ENCODE data around the gene IL1RAP.
"Not testable (repeated sequence)": the region's sequence is repeated elsewhere in the genome, so short reads cannot be mapped to it uniquely, and the experiment has no call there.

The IL1RAP gene

GRCh38 chr3:190497811-190498210 lies 16.1 kb upstream of the IL1RAP start:
- Mint-ChIP-seq H3K27me3 (peaks cover 57% of the 10 kb centered on the region), H3K4me1 (peaks cover 11% of the 10 kb centered on the region), H3K4me3 (no peak overlapping the region), H3K9me3 (no peaks in the 10 kb centered on the region), H3K36me3 (ENCODE audit: low read depth) (no peaks in the 10 kb centered on the region), H3K27ac (no peak overlapping the region)
- no peak for ATAC-seq
- DNase-seq = no peak

- Mint-ChIP-seq H3K27ac (no peak overlapping the region), H3K27me3 (peaks cover 56% of the 10 kb centered on the region), H3K36me3 (ENCODE audit: low read depth) (no peaks in the 10 kb centered on the region), H3K9me3 (no peaks in the 10 kb centered on the region), H3K4me3 (no peak overlapping the region), H3K4me1 (peaks cover 7% of the 10 kb centered on the region)
- ATAC-seq (no peak), DNase-seq (no peak)
These were observed 15.6 kb upstream of the IL1RAP start for GRCh38 chr3:190498293-190498692.

GRCh38 chr3:190499122-190499521 lies 14.8 kb upstream of the IL1RAP start:
- ATAC-seq (no peak), DNase-seq (no peak)
- Mint-ChIP-seq H3K36me3 (ENCODE audit: low read depth) (no peaks in the 10 kb centered on the region), H3K4me3 (no peak overlapping the region), H3K4me1 (peaks cover 7% of the 10 kb centered on the region), H3K27ac (no peak overlapping the region), H3K27me3 (peaks cover 56% of the 10 kb centered on the region), H3K9me3 (no peaks in the 10 kb centered on the region)

- Mint-ChIP-seq H3K27me3 (peaks cover 30% of the 10 kb centered on the region), H3K4me3 (no peak overlapping the region), H3K36me3 (ENCODE audit: low read depth) (no peaks in the 10 kb centered on the region), H3K9me3 (no peaks in the 10 kb centered on the region), H3K27ac (no peak overlapping the region), H3K4me1 (peaks cover 1% of the 10 kb centered on the region)
- DNase-seq (no peak), ATAC-seq (no peak)
These were observed 10.9 kb upstream of the IL1RAP start for GRCh38 chr3:190502946-190503345.

GRCh38 chr3:190504354-190505125 lies 9.3 kb upstream of the IL1RAP start:
- Mint-ChIP-seq H3K27ac (no peak overlapping the region), H3K27me3 (peaks cover 20% of the 10 kb centered on the region), H3K36me3 (ENCODE audit: low read depth) (no peaks in the 10 kb centered on the region), H3K9me3 (no peaks in the 10 kb centered on the region), H3K4me3 (no peak overlapping the region), H3K4me1 (peaks cover 1% of the 10 kb centered on the region)
- DNase-seq (no peak), ATAC-seq (no peak)

GRCh38 chr3:190505381-190506003 lies 8.4 kb upstream of the IL1RAP start:
- Mint-ChIP-seq H3K36me3 (ENCODE audit: low read depth) (no peaks in the 10 kb centered on the region), H3K27ac (no peak overlapping the region), H3K4me1 (peaks cover 1% of the 10 kb centered on the region), H3K9me3 (no peaks in the 10 kb centered on the region), H3K27me3 (peaks cover 19% of the 10 kb centered on the region), H3K4me3 (no peak overlapping the region)
- ATAC-seq = no peak
- no peak for DNase-seq

GRCh38 chr3:190506271-190506670 lies 7.6 kb upstream of the IL1RAP start:
- Mint-ChIP-seq H3K4me3 (no peak overlapping the region), H3K4me1 (peaks cover 1% of the 10 kb centered on the region), H3K9me3 (no peaks in the 10 kb centered on the region), H3K36me3 (ENCODE audit: low read depth) (no peaks in the 10 kb centered on the region), H3K27me3 (peaks cover 13% of the 10 kb centered on the region), H3K27ac (no peak overlapping the region)
- DNase-seq (no peak), ATAC-seq (no peak)

- Mint-ChIP-seq H3K27me3 (no peaks in the 10 kb centered on the region), H3K4me1 (peaks cover 38% of the 10 kb centered on the region), H3K9me3 (no peaks in the 10 kb centered on the region), H3K4me3 (peak overlapping the region; percentile 87), H3K36me3 (ENCODE audit: low read depth) (peaks cover 3% of the 10 kb centered on the region), H3K27ac (peak overlapping the region; percentile 66)
- no peak for DNase-seq
- no peak for ATAC-seq
These were observed 1.2 kb upstream of the IL1RAP start for GRCh38 chr3:190512666-190513065.

- peaks cover 14% of the 10 kb centered on the region for H3K36me3 Mint-ChIP-seq (ENCODE audit: low read depth)
- no peaks in the 10 kb centered on the region for H3K9me3 Mint-ChIP-seq
- H3K4me1 Mint-ChIP-seq = peaks cover 41% of the 10 kb centered on the region
- no peaks in the 10 kb centered on the region for H3K27me3 Mint-ChIP-seq
- ATAC-seq (no peak), DNase-seq (peak; percentile 43)
- H3K27ac Mint-ChIP-seq = no peak overlapping the region
- peak overlapping the region; percentile 87 for H3K4me3 Mint-ChIP-seq
These were observed 698 bp downstream of the IL1RAP start for GRCh38 chr3:190514413-190515153.

GRCh38 chr3:190516416-190516815 lies 2.5 kb downstream of the IL1RAP start:
- no peaks in the 10 kb centered on the region for H3K27me3 Mint-ChIP-seq
- no peak for DNase-seq
- H3K27ac Mint-ChIP-seq = no peak overlapping the region

GRCh38 chr3:190517687-190518086 lies 3.8 kb downstream of the IL1RAP start:
- H3K27me3 Mint-ChIP-seq = no peaks in the 10 kb centered on the region
- H3K36me3 Mint-ChIP-seq (ENCODE audit: low read depth) = peaks cover 17% of the 10 kb centered on the region
- DNase-seq (no peak), ATAC-seq (no peak)
- no peak overlapping the region for H3K27ac Mint-ChIP-seq
- peaks cover 40% of the 10 kb centered on the region for H3K4me1 Mint-ChIP-seq
- H3K4me3 Mint-ChIP-seq = peak overlapping the region; percentile 9
- H3K9me3 Mint-ChIP-seq = no peaks in the 10 kb centered on the region

More at GRCh38 chr3:190516416-190516815, 2.5 kb downstream of the IL1RAP start:
- ATAC-seq = no peak
- peaks cover 41% of the 10 kb centered on the region for H3K4me1 Mint-ChIP-seq
- H3K4me3 Mint-ChIP-seq = peak overlapping the region; percentile 87
- H3K36me3 Mint-ChIP-seq (ENCODE audit: low read depth) = peaks cover 16% of the 10 kb centered on the region
- H3K9me3 Mint-ChIP-seq = no peaks in the 10 kb centered on the region

- Mint-ChIP-seq H3K4me1 (peaks cover 31% of the 10 kb centered on the region), H3K36me3 (ENCODE audit: low read depth) (peaks cover 23% of the 10 kb centered on the region)
- not testable (repeated sequence) for DNase-seq, H3K27me3 Mint-ChIP-seq, H3K9me3 Mint-ChIP-seq, H3K4me3 Mint-ChIP-seq, H3K27ac Mint-ChIP-seq, ATAC-seq
These were observed 4.6 kb downstream of the IL1RAP start for GRCh38 chr3:190518531-190518930.

GRCh38 chr3:190519886-190520285 lies 6.0 kb downstream of the IL1RAP start:
- H3K9me3 Mint-ChIP-seq = no peaks in the 10 kb centered on the region
- ATAC-seq = no peak
- H3K27me3 Mint-ChIP-seq = no peaks in the 10 kb centered on the region
- H3K36me3 Mint-ChIP-seq (ENCODE audit: low read depth) = peaks cover 29% of the 10 kb centered on the region
- peaks cover 30% of the 10 kb centered on the region for H3K4me1 Mint-ChIP-seq
- DNase-seq = no peak
- H3K4me3 Mint-ChIP-seq = no peak overlapping the region
- no peak overlapping the region for H3K27ac Mint-ChIP-seq

- DNase-seq = no peak
- no peak overlapping the region for H3K27ac Mint-ChIP-seq
- ATAC-seq = no peak
- peaks cover 29% of the 10 kb centered on the region for H3K36me3 Mint-ChIP-seq (ENCODE audit: low read depth)
- peaks cover 13% of the 10 kb centered on the region for H3K4me1 Mint-ChIP-seq
- H3K9me3 Mint-ChIP-seq = no peaks in the 10 kb centered on the region
- H3K4me3 Mint-ChIP-seq = no peak overlapping the region
- H3K27me3 Mint-ChIP-seq = no peaks in the 10 kb centered on the region
These were observed 8.1 kb downstream of the IL1RAP start for GRCh38 chr3:190521998-190522397.
